B cell (primary cell): Measurements from ENCODE around the gene FLAD1.

Experiments
- EZH2 ChIP-seq: IDR thresholded peaks from 2 replicates; pipeline ENCODE4 v1.6.1; 2012; ENCODE audit warnings: borderline replicate concordance, low read depth, mild to moderate bottlenecking, moderate library complexity, low read length; ENCODE audit not compliant: insufficient read depth, poor library complexity, severe bottlenecking
- TF ChIP-seq, protein P1 (sequence below): fragments of 200-600 bp; IDR thresholded peaks from one replicate; pipeline ENCODE4 v1.8.0; 2022; ENCODE audit warnings: antibody characterized with exemption, mild to moderate bottlenecking

DNA sequence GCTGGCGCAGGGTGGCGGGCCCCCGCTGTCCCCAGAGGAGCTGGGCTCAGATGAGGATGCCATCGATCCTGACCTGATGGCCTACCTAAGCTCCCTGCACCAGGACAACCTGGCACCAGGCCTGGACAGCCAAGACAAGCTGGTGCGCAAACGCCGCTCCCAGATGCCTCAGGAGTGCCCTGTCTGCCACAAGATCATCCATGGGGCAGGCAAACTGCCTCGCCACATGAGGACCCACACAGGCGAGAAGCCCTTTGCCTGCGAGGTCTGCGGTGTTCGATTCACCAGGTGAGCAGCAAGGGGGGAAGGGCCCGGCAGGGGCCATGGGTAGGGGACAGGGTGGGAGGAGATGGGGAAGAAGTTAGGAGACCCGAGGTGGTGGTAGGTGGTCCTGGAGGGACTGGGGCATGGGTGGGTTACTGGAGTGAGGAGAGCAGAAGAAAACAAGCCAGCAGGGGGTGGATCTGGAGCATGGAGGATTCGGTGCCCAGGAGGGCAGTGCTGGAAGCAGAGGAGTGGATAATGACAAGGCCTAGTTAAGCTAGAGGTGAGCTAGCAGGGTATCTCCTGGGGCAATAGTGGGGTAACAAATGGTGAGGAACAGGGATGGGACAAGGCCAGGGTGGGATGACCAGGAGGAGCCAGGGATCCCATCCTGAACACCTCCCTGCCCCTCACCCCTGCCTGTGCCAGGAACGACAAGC is 32.5 kb downstream of the FLAD1 start:
- TF ChIP-seq, protein P1, sequence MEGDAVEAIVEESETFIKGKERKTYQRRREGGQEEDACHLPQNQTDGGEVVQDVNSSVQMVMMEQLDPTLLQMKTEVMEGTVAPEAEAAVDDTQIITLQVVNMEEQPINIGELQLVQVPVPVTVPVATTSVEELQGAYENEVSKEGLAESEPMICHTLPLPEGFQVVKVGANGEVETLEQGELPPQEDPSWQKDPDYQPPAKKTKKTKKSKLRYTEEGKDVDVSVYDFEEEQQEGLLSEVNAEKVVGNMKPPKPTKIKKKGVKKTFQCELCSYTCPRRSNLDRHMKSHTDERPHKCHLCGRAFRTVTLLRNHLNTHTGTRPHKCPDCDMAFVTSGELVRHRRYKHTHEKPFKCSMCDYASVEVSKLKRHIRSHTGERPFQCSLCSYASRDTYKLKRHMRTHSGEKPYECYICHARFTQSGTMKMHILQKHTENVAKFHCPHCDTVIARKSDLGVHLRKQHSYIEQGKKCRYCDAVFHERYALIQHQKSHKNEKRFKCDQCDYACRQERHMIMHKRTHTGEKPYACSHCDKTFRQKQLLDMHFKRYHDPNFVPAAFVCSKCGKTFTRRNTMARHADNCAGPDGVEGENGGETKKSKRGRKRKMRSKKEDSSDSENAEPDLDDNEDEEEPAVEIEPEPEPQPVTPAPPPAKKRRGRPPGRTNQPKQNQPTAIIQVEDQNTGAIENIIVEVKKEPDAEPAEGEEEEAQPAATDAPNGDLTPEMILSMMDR, result no peak
- TF ChIP-seq EZH2, result no peak
